HEK293 (cell line): ENCODE data around the gene GALR2.

ENCODE experiments used
- IKZF3 ChIP-seq: fragments of 450-650 bp; IDR thresholded peaks from 2 replicates; pipeline ENCODE4 v1.5.0; 2018; ENCODE audit warnings: missing biosample characterization, mild to moderate bottlenecking, missing genetic modification characterization, moderate library complexity
- KLF8 ChIP-seq: fragments of 450-650 bp; formaldehyde crosslinking; IDR thresholded peaks from 2 replicates; pipeline ENCODE4 v1.5.1; 2016; ENCODE audit warnings: missing biosample characterization, missing genetic modification characterization
- SCRT1 ChIP-seq: fragments of 450-650 bp; formaldehyde crosslinking; IDR thresholded peaks from 2 replicates; pipeline ENCODE4 v1.5.1; 2016; ENCODE audit warnings: missing biosample characterization, missing genetic modification characterization, borderline replicate concordance
- SCRT2 ChIP-seq: fragments of 450-650 bp; formaldehyde crosslinking; IDR thresholded peaks from 2 replicates; pipeline ENCODE4 v1.5.1; 2016; ENCODE audit warnings: missing biosample characterization, missing genetic modification characterization
- SETDB1 ChIP-seq: IDR thresholded peaks from one replicate; pipeline ENCODE4 v1.6.1; 2017; ENCODE audit warnings: mild to moderate bottlenecking, low read length, moderate library complexity, mixed read lengths; ENCODE audit not compliant: insufficient read length
- TRIM28 ChIP-seq: IDR thresholded peaks from 2 replicates; pipeline ENCODE4 v1.6.1; 2011; ENCODE audit warnings: low read length, control low read depth, borderline replicate concordance
- YY2 ChIP-seq: fragments of 450-650 bp; formaldehyde crosslinking; IDR thresholded peaks from 2 replicates; pipeline ENCODE4 v1.5.1; 2016; ENCODE audit warnings: missing biosample characterization, missing genetic modification characterization
- ZFP37 ChIP-seq: fragments of 450-650 bp; formaldehyde crosslinking; IDR thresholded peaks from 2 replicates; pipeline ENCODE4 v1.5.1; 2016; ENCODE audit warnings: missing biosample characterization, missing genetic modification characterization
- ZIC2 ChIP-seq: fragments of 450-650 bp; formaldehyde crosslinking; IDR thresholded peaks from 2 replicates; pipeline ENCODE4 v1.5.1; 2016; ENCODE audit warnings: missing biosample characterization, missing genetic modification characterization
- ZNF140 ChIP-seq: fragments of 450-650 bp; formaldehyde crosslinking; IDR thresholded peaks from 2 replicates; pipeline ENCODE4 v1.5.1; 2016; ENCODE audit warnings: missing biosample characterization, missing genetic modification characterization
- ZNF157 ChIP-seq: fragments of 450-650 bp; formaldehyde crosslinking; IDR thresholded peaks from 2 replicates; pipeline ENCODE4 v1.5.1; 2016; ENCODE audit warnings: missing biosample characterization, missing genetic modification characterization
- ZNF16 ChIP-seq: fragments of 450-650 bp; formaldehyde crosslinking; IDR thresholded peaks from 2 replicates; pipeline ENCODE4 v1.5.1; 2016; ENCODE audit warnings: low read depth, missing biosample characterization, missing genetic modification characterization
- ZNF214 ChIP-seq: fragments of 450-650 bp; formaldehyde crosslinking; IDR thresholded peaks from 2 replicates; pipeline ENCODE4 v1.5.1; 2017; ENCODE audit warnings: missing biosample characterization, mild to moderate bottlenecking, missing genetic modification characterization, borderline replicate concordance
- ZNF302 ChIP-seq: fragments of 450-650 bp; formaldehyde crosslinking; IDR thresholded peaks from 2 replicates; pipeline ENCODE4 v1.5.1; 2016; ENCODE audit warnings: missing biosample characterization, missing genetic modification characterization, low read depth
- ZNF311 ChIP-seq: fragments of 450-650 bp; formaldehyde crosslinking; IDR thresholded peaks from 2 replicates; pipeline ENCODE4 v1.5.1; 2017; ENCODE audit warnings: missing biosample characterization, missing genetic modification characterization, borderline replicate concordance
- ZNF37A ChIP-seq: fragments of 450-650 bp; IDR thresholded peaks from 2 replicates; pipeline ENCODE4 v1.5.1; 2018; ENCODE audit warnings: missing biosample characterization, missing genetic modification characterization
- ZNF416 ChIP-seq: fragments of 450-650 bp; formaldehyde crosslinking; IDR thresholded peaks from 2 replicates; pipeline ENCODE4 v1.5.1; 2016; ENCODE audit warnings: missing biosample characterization, missing genetic modification characterization
- ZNF48 ChIP-seq: fragments of 450-650 bp; formaldehyde crosslinking; IDR thresholded peaks from 2 replicates; pipeline ENCODE4 v1.5.1; 2016; ENCODE audit warnings: missing biosample characterization, missing genetic modification characterization
- ZNF544 ChIP-seq: fragments of 450-650 bp; formaldehyde crosslinking; IDR thresholded peaks from 2 replicates; pipeline ENCODE4 v1.5.0; 2017; ENCODE audit warnings: missing biosample characterization, missing genetic modification characterization
- ZNF549 ChIP-seq: fragments of 450-650 bp; IDR thresholded peaks from 2 replicates; pipeline ENCODE4 v1.5.1; 2018; ENCODE audit warnings: missing biosample characterization, missing genetic modification characterization, mild to moderate bottlenecking, inconsistent platforms, moderate library complexity
- ZNF623 ChIP-seq: fragments of 450-650 bp; formaldehyde crosslinking; IDR thresholded peaks from 2 replicates; pipeline ENCODE4 v1.5.1; 2016; ENCODE audit warnings: missing biosample characterization, missing genetic modification characterization
- ZNF629 ChIP-seq: fragments of 450-650 bp; formaldehyde crosslinking; IDR thresholded peaks from 2 replicates; pipeline ENCODE4 v1.5.1; 2017; ENCODE audit warnings: missing biosample characterization, missing genetic modification characterization
- ZNF654 ChIP-seq: fragments of 450-650 bp; formaldehyde crosslinking; IDR thresholded peaks from 2 replicates; pipeline ENCODE4 v1.5.1; 2016; ENCODE audit warnings: low read depth, missing biosample characterization, missing genetic modification characterization
- ZNF670 ChIP-seq: fragments of 450-650 bp; formaldehyde crosslinking; IDR thresholded peaks from 2 replicates; pipeline ENCODE4 v1.5.1; 2016; ENCODE audit warnings: missing biosample characterization, missing genetic modification characterization, low read depth
- ZNF707 ChIP-seq: fragments of 450-650 bp; formaldehyde crosslinking; IDR thresholded peaks from 2 replicates; pipeline ENCODE4 v1.5.1; 2016; ENCODE audit warnings: missing biosample characterization, missing genetic modification characterization
- ZNF777 ChIP-seq: fragments of 450-650 bp; formaldehyde crosslinking; IDR thresholded peaks from 2 replicates; pipeline ENCODE4 v1.5.1; 2017; ENCODE audit warnings: missing biosample characterization, missing genetic modification characterization, borderline replicate concordance
- ZNF792 ChIP-seq: fragments of 450-650 bp; formaldehyde crosslinking; IDR thresholded peaks from 2 replicates; pipeline ENCODE4 v1.5.1; 2016; ENCODE audit warnings: missing biosample characterization, missing genetic modification characterization
- ZNF830 ChIP-seq: fragments of 450-650 bp; IDR thresholded peaks from 2 replicates; pipeline ENCODE4 v1.5.0; 2018; ENCODE audit warnings: missing biosample characterization, missing genetic modification characterization, low read depth, mild to moderate bottlenecking, moderate library complexity
- ZNF843 ChIP-seq: fragments of 450-650 bp; formaldehyde crosslinking; IDR thresholded peaks from 2 replicates; pipeline ENCODE4 v1.5.1; 2016; ENCODE audit warnings: missing biosample characterization, missing genetic modification characterization
- TF ChIP-seq, protein P1 (sequence below): fragments of 450-650 bp; formaldehyde crosslinking; IDR thresholded peaks from 2 replicates; pipeline ENCODE4 v1.5.1; 2016; ENCODE audit warnings: missing biosample characterization, missing genetic modification characterization
- TF ChIP-seq, protein P2 (sequence below): fragments of 450-650 bp; formaldehyde crosslinking; IDR thresholded peaks from 2 replicates; pipeline ENCODE4 v1.5.1; 2016; ENCODE audit warnings: missing biosample characterization, missing genetic modification characterization
- TF ChIP-seq, protein P3 (sequence below): fragments of 450-650 bp; formaldehyde crosslinking; IDR thresholded peaks from 2 replicates; pipeline ENCODE4 v1.5.1; 2017; ENCODE audit warnings: missing biosample characterization, missing genetic modification characterization
- TF ChIP-seq, protein P4 (sequence below): fragments of 450-650 bp; formaldehyde crosslinking; IDR thresholded peaks from 2 replicates; pipeline ENCODE4 v1.5.1; 2016; ENCODE audit warnings: missing biosample characterization, missing genetic modification characterization
- TF ChIP-seq, protein P5 (sequence below): fragments of 450-650 bp; formaldehyde crosslinking; IDR thresholded peaks from 2 replicates; pipeline ENCODE4 v1.5.1; 2017; ENCODE audit warnings: missing biosample characterization, mild to moderate bottlenecking, missing genetic modification characterization, moderate library complexity

GALR2 gene

DNA sequence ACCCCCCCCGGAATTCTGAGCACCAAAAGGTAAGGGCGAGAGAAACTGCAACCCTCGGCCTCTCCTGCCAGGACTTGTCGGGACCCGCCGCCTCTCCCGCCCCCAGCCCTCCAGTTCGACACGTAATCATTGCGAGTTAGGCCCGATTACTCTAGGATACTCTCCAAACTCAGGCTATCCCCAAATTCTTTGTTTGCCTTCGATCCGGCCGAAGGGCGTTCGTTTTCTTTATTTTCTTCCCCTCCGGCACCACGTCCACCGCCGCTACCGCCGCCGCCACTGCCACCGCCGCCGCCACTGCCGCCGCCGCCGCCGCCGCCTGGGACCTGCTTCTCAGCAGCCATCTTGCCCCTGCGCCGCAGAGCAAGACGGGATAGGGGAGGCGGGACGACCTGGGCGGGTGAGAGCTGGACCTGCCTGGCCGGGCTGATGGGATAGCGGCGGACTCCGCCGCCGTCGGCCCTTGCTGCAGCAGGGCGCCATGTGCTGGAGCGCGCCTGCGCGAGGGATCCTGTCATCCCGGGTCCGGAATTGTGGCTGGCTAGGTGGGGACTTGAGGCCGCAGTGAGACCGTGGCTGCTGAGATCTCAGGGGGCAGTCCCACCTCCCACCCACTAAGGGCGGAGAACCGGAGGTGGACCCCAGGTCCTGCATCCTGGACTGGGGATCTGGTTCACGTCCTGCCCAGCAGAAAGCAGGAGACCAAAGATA lies 2.3 kb upstream of the GALR2 start, which contains the start of gene SRP68 (continued):
- TF ChIP-seq, protein P1, sequence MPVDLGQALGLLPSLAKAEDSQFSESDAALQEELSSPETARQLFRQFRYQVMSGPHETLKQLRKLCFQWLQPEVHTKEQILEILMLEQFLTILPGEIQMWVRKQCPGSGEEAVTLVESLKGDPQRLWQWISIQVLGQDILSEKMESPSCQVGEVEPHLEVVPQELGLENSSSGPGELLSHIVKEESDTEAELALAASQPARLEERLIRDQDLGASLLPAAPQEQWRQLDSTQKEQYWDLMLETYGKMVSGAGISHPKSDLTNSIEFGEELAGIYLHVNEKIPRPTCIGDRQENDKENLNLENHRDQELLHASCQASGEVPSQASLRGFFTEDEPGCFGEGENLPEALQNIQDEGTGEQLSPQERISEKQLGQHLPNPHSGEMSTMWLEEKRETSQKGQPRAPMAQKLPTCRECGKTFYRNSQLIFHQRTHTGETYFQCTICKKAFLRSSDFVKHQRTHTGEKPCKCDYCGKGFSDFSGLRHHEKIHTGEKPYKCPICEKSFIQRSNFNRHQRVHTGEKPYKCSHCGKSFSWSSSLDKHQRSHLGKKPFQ (tag by site-specific recombination) = peak; percentile 57; the same call in 1 of the 2 replicates
- TF ChIP-seq ZNF416 (tag by site-specific recombination) (no peak), SCRT2 (tag by site-specific recombination) (no peak), SCRT1 (tag by site-specific recombination) (no peak), SETDB1 (no peak), ZNF549 (tag by site-specific recombination) (no peak), ZNF214 (tag by site-specific recombination) (no peak), ZNF311 (tag by site-specific recombination) (no peak), ZNF670 (tag by site-specific recombination) (no peak), ZNF830 (tag by site-specific recombination) (no peak), ZNF48 (tag by site-specific recombination) (no peak), ZNF544 (tag by site-specific recombination) (no peak), ZNF792 (no peak), ZIC2 (tag by site-specific recombination) (no peak), ZFP37 (tag by site-specific recombination) (no peak), ZNF140 (no peak), ZNF37A (tag by site-specific recombination) (no peak), YY2 (peak; percentile 89), ZNF629 (peak; percentile 50; the same call in 1 of the 2 replicates), ZNF16 (tag by site-specific recombination) (0 out of 2 replicates have a peak, but pooled peaks have one; percentile 27), ZNF777 (tag by site-specific recombination) (no peak), KLF8 (peak; percentile 72; the same call in 1 of the 2 replicates), ZNF623 (no peak), ZNF654 (no peak), ZNF707 (no peak), IKZF3 (tag by site-specific recombination) (no peak), ZNF843 (tag by site-specific recombination) (no peak), ZNF302 (tag by site-specific recombination) (no peak), TRIM28 (no peak), ZNF157 (tag by site-specific recombination) (no peak)
- TF ChIP-seq, protein P2, sequence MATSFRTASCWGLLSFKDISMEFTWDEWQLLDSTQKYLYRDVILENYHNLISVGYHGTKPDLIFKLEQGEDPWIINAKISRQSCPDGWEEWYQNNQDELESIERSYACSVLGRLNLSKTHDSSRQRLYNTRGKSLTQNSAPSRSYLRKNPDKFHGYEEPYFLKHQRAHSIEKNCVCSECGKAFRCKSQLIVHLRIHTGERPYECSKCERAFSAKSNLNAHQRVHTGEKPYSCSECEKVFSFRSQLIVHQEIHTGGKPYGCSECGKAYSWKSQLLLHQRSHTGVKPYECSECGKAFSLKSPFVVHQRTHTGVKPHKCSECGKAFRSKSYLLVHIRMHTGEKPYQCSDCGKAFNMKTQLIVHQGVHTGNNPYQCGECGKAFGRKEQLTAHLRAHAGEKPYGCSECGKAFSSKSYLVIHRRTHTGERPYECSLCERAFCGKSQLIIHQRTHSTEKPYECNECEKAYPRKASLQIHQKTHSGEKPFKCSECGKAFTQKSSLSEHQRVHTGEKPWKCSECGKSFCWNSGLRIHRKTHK (tag by site-specific recombination) = no peak
- TF ChIP-seq, protein P3, sequence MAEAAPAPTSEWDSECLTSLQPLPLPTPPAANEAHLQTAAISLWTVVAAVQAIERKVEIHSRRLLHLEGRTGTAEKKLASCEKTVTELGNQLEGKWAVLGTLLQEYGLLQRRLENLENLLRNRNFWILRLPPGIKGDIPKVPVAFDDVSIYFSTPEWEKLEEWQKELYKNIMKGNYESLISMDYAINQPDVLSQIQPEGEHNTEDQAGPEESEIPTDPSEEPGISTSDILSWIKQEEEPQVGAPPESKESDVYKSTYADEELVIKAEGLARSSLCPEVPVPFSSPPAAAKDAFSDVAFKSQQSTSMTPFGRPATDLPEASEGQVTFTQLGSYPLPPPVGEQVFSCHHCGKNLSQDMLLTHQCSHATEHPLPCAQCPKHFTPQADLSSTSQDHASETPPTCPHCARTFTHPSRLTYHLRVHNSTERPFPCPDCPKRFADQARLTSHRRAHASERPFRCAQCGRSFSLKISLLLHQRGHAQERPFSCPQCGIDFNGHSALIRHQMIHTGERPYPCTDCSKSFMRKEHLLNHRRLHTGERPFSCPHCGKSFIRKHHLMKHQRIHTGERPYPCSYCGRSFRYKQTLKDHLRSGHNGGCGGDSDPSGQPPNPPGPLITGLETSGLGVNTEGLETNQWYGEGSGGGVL (tag by site-specific recombination) = peak; percentile 70; the same call in 1 of the 2 replicates
- TF ChIP-seq, protein P4, sequence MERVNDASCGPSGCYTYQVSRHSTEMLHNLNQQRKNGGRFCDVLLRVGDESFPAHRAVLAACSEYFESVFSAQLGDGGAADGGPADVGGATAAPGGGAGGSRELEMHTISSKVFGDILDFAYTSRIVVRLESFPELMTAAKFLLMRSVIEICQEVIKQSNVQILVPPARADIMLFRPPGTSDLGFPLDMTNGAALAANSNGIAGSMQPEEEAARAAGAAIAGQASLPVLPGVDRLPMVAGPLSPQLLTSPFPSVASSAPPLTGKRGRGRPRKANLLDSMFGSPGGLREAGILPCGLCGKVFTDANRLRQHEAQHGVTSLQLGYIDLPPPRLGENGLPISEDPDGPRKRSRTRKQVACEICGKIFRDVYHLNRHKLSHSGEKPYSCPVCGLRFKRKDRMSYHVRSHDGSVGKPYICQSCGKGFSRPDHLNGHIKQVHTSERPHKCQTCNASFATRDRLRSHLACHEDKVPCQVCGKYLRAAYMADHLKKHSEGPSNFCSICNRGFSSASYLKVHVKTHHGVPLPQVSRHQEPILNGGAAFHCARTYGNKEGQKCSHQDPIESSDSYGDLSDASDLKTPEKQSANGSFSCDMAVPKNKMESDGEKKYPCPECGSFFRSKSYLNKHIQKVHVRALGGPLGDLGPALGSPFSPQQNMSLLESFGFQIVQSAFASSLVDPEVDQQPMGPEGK = peak; percentile 25; the same call in 1 of the 2 replicates
- TF ChIP-seq, protein P5, sequence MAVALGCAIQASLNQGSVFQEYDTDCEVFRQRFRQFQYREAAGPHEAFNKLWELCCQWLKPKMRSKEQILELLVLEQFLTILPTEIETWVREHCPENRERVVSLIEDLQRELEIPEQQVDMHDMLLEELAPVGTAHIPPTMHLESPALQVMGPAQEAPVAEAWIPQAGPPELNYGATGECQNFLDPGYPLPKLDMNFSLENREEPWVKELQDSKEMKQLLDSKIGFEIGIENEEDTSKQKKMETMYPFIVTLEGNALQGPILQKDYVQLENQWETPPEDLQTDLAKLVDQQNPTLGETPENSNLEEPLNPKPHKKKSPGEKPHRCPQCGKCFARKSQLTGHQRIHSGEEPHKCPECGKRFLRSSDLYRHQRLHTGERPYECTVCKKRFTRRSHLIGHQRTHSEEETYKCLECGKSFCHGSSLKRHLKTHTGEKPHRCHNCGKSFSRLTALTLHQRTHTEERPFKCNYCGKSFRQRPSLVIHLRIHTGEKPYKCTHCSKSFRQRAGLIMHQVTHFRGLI (tag by site-specific recombination) = no peak
